Mesodermal cell (in vitro differentiated cells): Measurements from ENCODE around the gene GPT2.

ENCODE experiments used
- H3K27ac ChIP-seq: 2 replicates; pipeline ENCODE4 v1.7.0; 2013; ENCODE audit warnings: mild to moderate bottlenecking, low read depth, low read length, moderate library complexity; ENCODE audit not compliant: severe bottlenecking
- H3K36me3 ChIP-seq: 2 replicates; pipeline ENCODE4 v1.7.1; 2013; ENCODE audit warnings: mild to moderate bottlenecking, low read length, moderate library complexity; ENCODE audit not compliant: control insufficient read depth, insufficient read depth
- H3K4me1 ChIP-seq: one replicate; pipeline ENCODE4 v1.7.1; 2013; ENCODE audit warnings: mild to moderate bottlenecking, low read length; ENCODE audit not compliant: insufficient read depth, control insufficient read depth, poor library complexity, severe bottlenecking
- H3K4me3 ChIP-seq: 2 replicates; pipeline ENCODE4 v1.7.0; 2013; ENCODE audit warnings: low read length, control low read depth, mild to moderate bottlenecking; ENCODE audit not compliant: insufficient read depth, poor library complexity, severe bottlenecking; ENCODE audit errors: extremely low read depth
- H3K9me3 ChIP-seq: 2 replicates; pipeline ENCODE4 v1.7.1; 2013; ENCODE audit warnings: mild to moderate bottlenecking, low read length, moderate library complexity; ENCODE audit not compliant: control insufficient read depth
- WGBS, 2 experiments: methylation state at CpG; one replicate each; pipeline ENCODE4 v1.1.5; 2013; ENCODE audit warnings: missing lambda C conversion rate in 2 of 2; ENCODE audit not compliant: insufficient coverage in 2 of 2; 5-methylcytosine and 5-hydroxymethylcytosine counted together

The GPT2 gene

GRCh38 chr16:46850619-46851555 lies 33.3 kb upstream of the GPT2 start:
- H3K4me1 ChIP-seq, result no peaks in the 10 kb centered on the region
- no peak overlapping the region for H3K4me3 ChIP-seq
- no peak overlapping the region for H3K27ac ChIP-seq
- H3K36me3 ChIP-seq, result no peaks in the 10 kb centered on the region
- WGBS, 2 experiments, result 87 to 90% methylated on average over 2 to 3 of the region's 5 CpGs
- no peaks in the 10 kb centered on the region for H3K9me3 ChIP-seq

- Histone ChIP-seq H3K9me3 (no peaks in the 10 kb centered on the region), H3K27ac (no peak overlapping the region), H3K4me1 (no peaks in the 10 kb centered on the region), H3K4me3 (no peak overlapping the region), H3K36me3 (no peaks in the 10 kb centered on the region)
- 54 to 67% methylated on average over 1 to 2 of the region's 3 CpGs for WGBS, 2 experiments
Measured at GRCh38 chr16:46852130-46852529, 32.0 kb upstream of the GPT2 start.

GRCh38 chr16:46853713-46854443 lies 30.3 kb upstream of the GPT2 start:
- no peaks in the 10 kb centered on the region for H3K4me1 ChIP-seq
- no peak overlapping the region for H3K27ac ChIP-seq
- 17 to 33% methylated on average over 2 to 5 of the region's 5 CpGs for whole genome bisulfite sequencing, 2 experiments
- no peak overlapping the region for H3K4me3 ChIP-seq
- no peaks in the 10 kb centered on the region for H3K36me3 ChIP-seq
- no peaks in the 10 kb centered on the region for H3K9me3 ChIP-seq

GRCh38 chr16:46854846-46855245 lies 29.3 kb upstream of the GPT2 start:
- no peaks in the 10 kb centered on the region for H3K36me3 ChIP-seq
- no peak overlapping the region for H3K4me3 ChIP-seq
- no peaks in the 10 kb centered on the region for H3K4me1 ChIP-seq
- no peaks in the 10 kb centered on the region for H3K9me3 ChIP-seq
- H3K27ac ChIP-seq, result no peak overlapping the region
- 82 to 86% methylated on average over 1 to 2 of the region's 2 CpGs for WGBS, 2 experiments

- Histone ChIP-seq H3K4me3 (no peak overlapping the region), H3K9me3 (no peaks in the 10 kb centered on the region), H3K36me3 (no peaks in the 10 kb centered on the region), H3K4me1 (no peaks in the 10 kb centered on the region), H3K27ac (no peak overlapping the region)
- 79 to 93% methylated on average over 3 of the region's 4 CpGs for WGBS, 2 experiments
Measured at GRCh38 chr16:46855389-46855788, 28.8 kb upstream of the GPT2 start.

- Histone ChIP-seq H3K4me3 (no peak overlapping the region), H3K36me3 (no peaks in the 10 kb centered on the region), H3K27ac (no peak overlapping the region), H3K9me3 (no peaks in the 10 kb centered on the region), H3K4me1 (no peaks in the 10 kb centered on the region)
- 75 to 95% methylated on average over 3 to 4 of the region's 6 CpGs for WGBS, 2 experiments
Measured at GRCh38 chr16:46857368-46857945, 26.7 kb upstream of the GPT2 start.

- WGBS, 2 experiments, result 93 to 97% methylated on average over 6 of the region's 6 CpGs
- H3K36me3 ChIP-seq, result no peaks in the 10 kb centered on the region
- no peak overlapping the region for H3K4me3 ChIP-seq
- H3K9me3 ChIP-seq, result no peaks in the 10 kb centered on the region
- no peak overlapping the region for H3K27ac ChIP-seq
- no peaks in the 10 kb centered on the region for H3K4me1 ChIP-seq
Measured at GRCh38 chr16:46858151-46858550, 26.0 kb upstream of the GPT2 start.

- H3K36me3 ChIP-seq, result no peaks in the 10 kb centered on the region
- 85 to 92% methylated on average over 3 to 5 of the region's 5 CpGs for WGBS, 2 experiments
- no peaks in the 10 kb centered on the region for H3K4me1 ChIP-seq
- H3K27ac ChIP-seq, result no peak overlapping the region
- H3K4me3 ChIP-seq, result no peak overlapping the region
- H3K9me3 ChIP-seq, result no peaks in the 10 kb centered on the region
Measured at GRCh38 chr16:46859719-46860152, 24.4 kb upstream of the GPT2 start.

- Histone ChIP-seq H3K9me3 (no peaks in the 10 kb centered on the region), H3K27ac (no peak overlapping the region)
Measured at GRCh38 chr16:46862555-46863447, 21.4 kb upstream of the GPT2 start.

GRCh38 chr16:46866286-46866685 lies 17.9 kb upstream of the GPT2 start:
- Histone ChIP-seq H3K4me1 (no peaks in the 10 kb centered on the region), H3K4me3 (no peak overlapping the region), H3K36me3 (no peaks in the 10 kb centered on the region), H3K9me3 (no peaks in the 10 kb centered on the region), H3K27ac (no peak overlapping the region)
- no CpG with 5 or more reads among the region's 1 CpG for WGBS, 2 experiments

More at GRCh38 chr16:46862555-46863447, 21.4 kb upstream of the GPT2 start:
- H3K4me3 ChIP-seq, result no peak overlapping the region
- 94 to 100% methylated on average over 5 to 6 of the region's 16 CpGs for WGBS, 2 experiments
- H3K4me1 ChIP-seq, result no peaks in the 10 kb centered on the region
- no peaks in the 10 kb centered on the region for H3K36me3 ChIP-seq
